Neural progenitor cell (in vitro differentiated cells): ENCODE data around the gene CNOT8. TPM values are rescaled to one million over a fixed set of nuclear protein-coding genes. Genes with fewer than 3 reads are reported as not detected.

Experiments
- DNase-seq: peaks from one replicate; pipeline ENCODE4 v3.0.0-alpha.2; 2016; ENCODE audit warnings: low spot score
- H2AFZ ChIP-seq: fragments of 200-600 bp; sonication (generic); replicated peaks from 2 replicates; pipeline ENCODE4 v1.6.1; 2016; ENCODE audit warnings: antibody characterized with exemption
- H3F3A ChIP-seq: fragments of 200-600 bp; sonication (generic); 2 replicates; pipeline ENCODE4 v1.6.1; 2016; ENCODE audit warnings: antibody characterized with exemption, low read depth
- H3K27ac ChIP-seq: fragments of 200-600 bp; sonication (generic); 2 replicates; pipeline ENCODE4 v1.5.1; 2016; ENCODE audit warnings: mild to moderate bottlenecking
- H3K27me3 ChIP-seq: fragments of 200-600 bp; sonication (generic); 2 replicates; pipeline ENCODE4 v1.6.1; 2016; ENCODE audit warnings: mild to moderate bottlenecking, moderate library complexity
- H3K36me3 ChIP-seq: fragments of 200-600 bp; sonication (generic); 2 replicates; pipeline ENCODE4 v1.5.1; 2016
- H3K4me1 ChIP-seq: fragments of 200-600 bp; sonication (generic); 2 replicates; pipeline ENCODE4 v1.6.1; 2016; ENCODE audit warnings: mixed run types
- H3K4me2 ChIP-seq: fragments of 200-600 bp; sonication (generic); 2 replicates; pipeline ENCODE4 v1.6.1; 2016
- H3K4me3 ChIP-seq: fragments of 200-600 bp; sonication (generic); 2 replicates; pipeline ENCODE4 v1.5.1; 2016
- H3K79me2 ChIP-seq: fragments of 200-600 bp; sonication (generic); 2 replicates; pipeline ENCODE4 v1.6.1; 2016; ENCODE audit warnings: low read depth
- H3K9ac ChIP-seq: fragments of 200-600 bp; sonication (generic); 2 replicates; pipeline ENCODE4 v1.6.1; 2016
- H3K9me3 ChIP-seq: fragments of 200-600 bp; sonication (generic); 2 replicates; pipeline ENCODE4 v1.5.1; 2016; ENCODE audit warnings: low read depth
- H4K20me1 ChIP-seq: fragments of 200-600 bp; sonication (generic); 2 replicates; pipeline ENCODE4 v1.6.1; 2016; ENCODE audit warnings: low read depth
- H3K27ac Mint-ChIP-seq: 3 replicates; pipeline ENCODE4 v1.8.0; 2021; ENCODE audit warnings: mixed read lengths
- H3K27me3 Mint-ChIP-seq: 2 replicates; pipeline ENCODE4 v1.8.0; 2022; ENCODE audit warnings: low read depth, mild to moderate bottlenecking, inconsistent platforms, moderate library complexity, mixed read lengths; ENCODE audit not compliant: insufficient read depth
- H3K36me3 Mint-ChIP-seq: 3 replicates; pipeline ENCODE4 v1.8.0; 2021; ENCODE audit warnings: mixed read lengths
- H3K4me1 Mint-ChIP-seq: 3 replicates; pipeline ENCODE4 v1.8.0; 2021; ENCODE audit warnings: mixed read lengths
- H3K4me3 Mint-ChIP-seq: 3 replicates; pipeline ENCODE4 v1.8.0; 2021; ENCODE audit warnings: mild to moderate bottlenecking, moderate library complexity, mixed read lengths
- H3K9me3 Mint-ChIP-seq: 3 replicates; pipeline ENCODE4 v1.8.0; 2020; ENCODE audit warnings: mixed read lengths
- CTCF ChIP-seq: fragments of 200-600 bp; sonication (generic); IDR thresholded peaks from 2 replicates; pipeline ENCODE4 v1.5.1; 2017; ENCODE audit warnings: antibody characterized with exemption, mild to moderate bottlenecking
- EZH2 ChIP-seq: fragments of 200-600 bp; sonication (generic); IDR thresholded peaks from 2 replicates; pipeline ENCODE4 v1.6.1; 2017; ENCODE audit warnings: antibody characterized with exemption, mild to moderate bottlenecking, moderate library complexity
- EZH2phosphoT487 ChIP-seq: fragments of 200-600 bp; sonication (generic); IDR thresholded peaks from 2 replicates; pipeline ENCODE4 v1.6.1; 2017; ENCODE audit warnings: antibody characterized with exemption
- total RNA-seq: library from RNA; depleted of rRNA; stranded (reverse); fragments of >200 nt; gene quantifications from 2 replicates; pipeline ENCODE4 v1.2.3, GENCODE V29; 2015; ENCODE audit warnings: low replicate concordance

CNOT8 gene
- total RNA-seq, 1 donor from 2014 or later: 90.8 TPM

- no peaks in the 10 kb centered on the region for H3K36me3 ChIP-seq
- peaks cover 19% of the 10 kb centered on the region for H3K4me1 ChIP-seq
- TF ChIP-seq CTCF (no peak), EZH2 (no peak), EZH2phosphoT487 (no peak)
Observed at GRCh38 chr5:154815684-154816247, 42.7 kb upstream of the CNOT8 start.

GRCh38 chr5:154816891-154817492, 41.4 kb upstream of the CNOT8 start:
- Mint-ChIP-seq H3K36me3 (peaks cover 53% of the 10 kb centered on the region), H3K4me1 (peaks cover 11% of the 10 kb centered on the region), H3K4me3 (no peak overlapping the region), H3K9me3 (no peaks in the 10 kb centered on the region), H3K27me3 (peaks cover 5% of the 10 kb centered on the region), H3K27ac (no peak overlapping the region)
- Histone ChIP-seq H3K4me1 (peaks cover 19% of the 10 kb centered on the region), H3K4me3 (no peak overlapping the region), H2AFZ (no peak overlapping the region), H4K20me1 (peaks cover 31% of the 10 kb centered on the region), H3K9me3 (no peaks in the 10 kb centered on the region), H3F3A (peaks cover 7% of the 10 kb centered on the region), H3K36me3 (no peaks in the 10 kb centered on the region), H3K27ac (no peak overlapping the region), H3K9ac (no peak overlapping the region), H3K27me3 (no peaks in the 10 kb centered on the region), H3K4me2 (no peak overlapping the region), H3K79me2 (no peaks in the 10 kb centered on the region)
- TF ChIP-seq EZH2phosphoT487 (no peak), CTCF (no peak), EZH2 (no peak)
- peak; percentile 8 for DNase-seq

More at GRCh38 chr5:154815684-154816247, 42.7 kb upstream of the CNOT8 start:
- Histone ChIP-seq H3K4me2 (no peak overlapping the region), H3K9ac (no peak overlapping the region), H3K79me2 (no peaks in the 10 kb centered on the region), H3K9me3 (no peaks in the 10 kb centered on the region), H3K4me3 (no peak overlapping the region), H4K20me1 (peaks cover 35% of the 10 kb centered on the region), H3K27me3 (no peaks in the 10 kb centered on the region), H2AFZ (no peak overlapping the region), H3K27ac (no peak overlapping the region), H3F3A (peaks cover 16% of the 10 kb centered on the region)
- no peak overlapping the region for H3K4me3 Mint-ChIP-seq
- no peaks in the 10 kb centered on the region for H3K9me3 Mint-ChIP-seq
- no peaks in the 10 kb centered on the region for H3K27me3 Mint-ChIP-seq
- no peak for DNase-seq
- no peak overlapping the region for H3K27ac Mint-ChIP-seq
- H3K36me3 Mint-ChIP-seq: peaks cover 50% of the 10 kb centered on the region
- H3K4me1 Mint-ChIP-seq: peaks cover 11% of the 10 kb centered on the region

- TF ChIP-seq EZH2phosphoT487 (no peak), CTCF (no peak), EZH2 (no peak)
- no peak overlapping the region for H3K4me3 Mint-ChIP-seq
- peaks cover 53% of the 10 kb centered on the region for H3K36me3 Mint-ChIP-seq
- peaks cover 19% of the 10 kb centered on the region for H3K4me1 ChIP-seq
- no peak overlapping the region for H2AFZ ChIP-seq
- no peaks in the 10 kb centered on the region for H3K27me3 ChIP-seq
- H3K9me3 ChIP-seq: no peaks in the 10 kb centered on the region
- H3K27ac Mint-ChIP-seq: no peak overlapping the region
- H3K27me3 Mint-ChIP-seq: peaks cover 5% of the 10 kb centered on the region
- peaks cover 31% of the 10 kb centered on the region for H4K20me1 ChIP-seq
- peaks cover 11% of the 10 kb centered on the region for H3K4me1 Mint-ChIP-seq
- H3K36me3 ChIP-seq: no peaks in the 10 kb centered on the region
- H3K9ac ChIP-seq: no peak overlapping the region
- no peak overlapping the region for H3K4me3 ChIP-seq
- no peak overlapping the region for H3K27ac ChIP-seq
- no peak overlapping the region for H3K4me2 ChIP-seq
- DNase-seq: no peak
- no peaks in the 10 kb centered on the region for H3K9me3 Mint-ChIP-seq
- no peaks in the 10 kb centered on the region for H3K79me2 ChIP-seq
- H3F3A ChIP-seq: peaks cover 7% of the 10 kb centered on the region
Observed at GRCh38 chr5:154817815-154818214, 40.6 kb upstream of the CNOT8 start.
